HG02642 (cell line): Measurements from ENCODE around the gene LILRB2.
"Not testable (repeated sequence)": the region's sequence is repeated elsewhere in the genome, so short reads cannot be mapped to it uniquely, and the experiment has no call there.

Experiments used
- ATAC-seq: cut with Tn5 transposase; IDR thresholded peaks from one replicate; pipeline ENCODE4 v1.9.1; 2021; ENCODE audit warnings: mild to moderate bottlenecking; ENCODE audit not compliant: unreplicated experiment, poor library complexity

Gene LILRB2

DNA sequence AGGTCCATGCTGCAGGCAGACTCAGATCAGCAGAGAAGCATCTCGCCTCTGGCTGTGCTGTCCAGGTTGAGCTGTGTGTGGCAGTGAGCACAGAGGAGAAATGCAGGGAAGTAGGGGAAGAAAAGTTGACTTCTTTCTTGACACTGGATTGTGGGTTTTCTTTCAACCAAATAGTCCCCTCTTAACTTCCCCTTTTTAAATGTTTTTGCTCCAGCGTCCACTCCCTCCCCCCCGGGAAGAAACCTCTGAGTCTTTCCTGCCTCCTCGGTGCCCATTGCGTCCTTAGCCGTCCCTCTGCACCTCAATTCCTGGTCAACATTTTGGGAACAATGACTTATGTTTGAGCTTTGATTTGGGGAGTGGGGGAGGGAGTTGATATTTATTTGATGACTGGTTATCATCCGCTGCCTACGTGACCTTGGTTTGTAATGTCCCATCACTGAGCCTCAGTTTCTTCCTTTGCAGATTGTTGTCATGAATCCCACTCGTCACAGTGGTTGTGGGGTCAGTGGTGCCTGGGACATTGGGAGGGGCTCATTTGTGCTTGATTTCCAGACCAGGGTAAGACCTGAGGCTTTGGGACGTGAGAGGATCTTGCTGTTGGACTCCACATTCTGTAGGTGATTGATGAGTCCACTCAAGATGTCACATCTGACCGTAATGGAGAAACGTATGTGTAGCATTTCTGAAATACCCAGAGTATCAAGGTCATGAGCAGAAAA, at the start of gene LILRB2:
TSS of gene LILRB2 (minus strand) at position 104 of the 722 bp plus-strand sequence. CDS start 614 bp downstream, outside the sequence.
- ATAC-seq, result no peak

DNA sequence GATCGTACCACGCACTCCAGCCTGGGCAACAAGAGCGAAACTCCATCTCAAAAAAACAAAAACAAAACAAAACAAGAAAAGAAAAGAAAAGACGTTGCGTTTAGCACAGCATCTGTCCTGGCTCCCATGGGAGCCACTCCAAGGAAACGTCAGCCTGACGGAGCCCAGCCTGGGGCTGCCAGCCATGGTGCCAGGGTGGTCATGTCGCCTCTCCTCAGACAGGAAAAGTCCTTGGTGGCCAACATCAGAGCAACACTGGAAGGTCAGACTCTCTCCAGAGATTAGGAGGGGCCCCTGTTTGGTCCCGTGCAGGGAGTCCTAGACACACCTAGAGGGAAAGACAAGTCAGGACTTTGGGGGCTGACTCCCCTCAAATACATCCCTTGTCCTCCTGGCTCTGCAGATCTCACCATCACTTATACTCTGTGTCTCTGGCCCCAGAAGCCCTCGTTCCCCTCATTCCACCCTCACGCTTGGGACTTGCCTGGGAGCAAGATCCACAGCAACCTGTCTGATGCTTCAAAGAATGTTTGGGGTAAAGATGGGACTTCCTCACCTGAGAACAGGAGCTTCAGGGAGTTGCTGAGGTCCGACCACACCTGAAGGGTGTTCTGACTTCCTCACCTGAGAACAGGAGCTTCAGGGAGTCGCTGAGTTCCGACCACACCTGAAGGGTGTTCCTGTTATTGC, 48.7 kb upstream of the LILRB2 start:
- ATAC-seq, result no peak

DNA sequence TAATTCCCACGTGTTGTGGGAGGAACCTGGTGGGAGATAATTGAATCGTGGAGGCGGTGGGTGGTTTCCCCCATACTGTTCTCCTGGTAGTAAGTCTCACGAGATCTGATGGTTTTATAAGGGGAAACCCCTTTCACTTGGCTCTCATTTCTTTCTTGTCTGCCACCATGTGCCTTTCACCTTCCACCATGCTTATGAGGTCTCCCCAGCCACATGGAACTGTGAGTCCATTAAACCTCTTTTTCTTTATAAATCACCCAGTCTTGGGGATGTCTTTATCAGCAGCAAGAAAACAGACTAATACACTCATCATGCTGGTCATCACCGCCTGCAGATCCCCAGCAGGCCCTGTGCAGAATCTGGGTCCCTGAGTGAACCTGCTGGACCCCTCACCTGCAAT, 47.9 kb upstream of the LILRB2 start:
- ATAC-seq, result not testable (repeated sequence)

DNA sequence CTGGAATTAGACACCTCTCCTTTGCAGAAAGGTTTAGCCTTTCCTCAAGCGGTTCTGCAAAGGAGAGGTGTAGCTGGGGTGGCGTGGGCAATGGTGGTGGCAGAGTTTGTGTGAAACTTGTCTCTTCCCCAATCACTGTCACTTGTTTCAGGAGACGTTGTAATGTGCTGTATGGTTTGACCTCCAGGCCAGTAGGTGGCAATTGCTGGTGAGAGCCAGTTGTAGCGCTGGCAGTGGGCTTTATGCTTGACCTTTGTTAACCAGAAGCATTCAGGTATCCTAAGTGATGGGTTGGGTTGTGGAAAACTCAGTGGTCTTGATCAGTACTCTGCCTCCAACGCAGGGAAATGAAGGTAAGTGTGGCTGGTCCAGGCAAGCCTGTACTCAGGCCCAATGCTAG, 44.7 kb upstream of the LILRB2 start:
- no peak for ATAC-seq

DNA sequence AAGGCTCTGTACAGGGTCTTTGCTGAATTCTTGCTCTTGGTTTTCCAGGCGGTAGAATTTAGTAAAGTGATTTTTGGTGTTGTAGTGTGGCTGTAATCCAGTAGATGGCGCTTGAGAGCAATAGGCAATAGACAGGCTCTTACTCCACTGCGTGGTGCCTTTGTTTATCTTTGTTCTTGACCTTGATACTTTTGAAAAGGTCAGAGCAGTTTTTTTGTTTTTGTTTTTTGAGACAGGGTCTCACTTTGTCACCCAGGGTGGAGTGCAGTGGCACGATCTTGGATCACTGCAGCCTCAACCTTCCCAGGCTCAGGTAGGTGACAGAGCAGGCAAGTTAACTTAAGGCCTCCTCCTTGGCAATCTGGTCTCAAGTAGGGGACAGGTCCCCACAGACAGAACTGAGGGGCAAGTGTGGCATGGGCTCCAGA, 44.3 kb upstream of the LILRB2 start:
- no peak for ATAC-seq

DNA sequence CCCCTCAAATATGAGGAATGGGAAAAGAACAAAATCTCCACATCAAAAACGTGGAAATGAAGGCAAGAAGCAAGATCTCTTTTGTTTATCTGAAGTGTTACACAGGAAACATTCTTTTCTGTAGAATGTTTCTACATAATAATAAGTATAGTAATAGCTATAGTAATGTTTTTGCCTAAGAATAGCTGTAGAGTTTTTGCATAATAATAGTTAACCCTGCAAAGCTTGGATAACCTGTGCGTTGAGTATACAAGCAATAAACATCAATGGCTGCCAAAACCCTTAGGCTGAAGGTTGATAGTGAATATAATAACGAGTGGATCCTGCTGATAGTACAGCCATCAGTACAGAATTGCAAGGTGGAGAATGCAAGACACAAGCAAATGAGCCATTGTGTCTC, 43.2 kb upstream of the LILRB2 start:
- ATAC-seq, result no peak

DNA sequence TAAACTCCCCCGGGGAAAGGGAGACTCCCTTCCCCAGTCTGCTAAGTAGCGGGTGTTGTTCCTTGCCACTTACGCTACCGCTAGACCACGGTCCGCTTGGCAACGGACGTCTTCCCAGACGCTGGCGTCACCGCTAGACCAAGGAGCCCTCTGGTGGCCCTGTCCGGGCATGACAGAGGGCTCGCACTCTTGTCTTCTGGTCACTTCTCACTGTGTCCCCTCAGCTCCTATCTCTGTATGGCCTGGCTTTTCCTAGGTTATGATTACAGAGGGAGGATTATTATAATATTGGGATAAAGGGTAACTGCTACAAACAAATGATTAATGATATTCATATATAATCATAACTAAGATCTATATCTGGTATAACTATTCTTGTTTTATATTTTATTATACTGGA, 42.0 kb upstream of the LILRB2 start:
- ATAC-seq, result not testable (repeated sequence)

DNA sequence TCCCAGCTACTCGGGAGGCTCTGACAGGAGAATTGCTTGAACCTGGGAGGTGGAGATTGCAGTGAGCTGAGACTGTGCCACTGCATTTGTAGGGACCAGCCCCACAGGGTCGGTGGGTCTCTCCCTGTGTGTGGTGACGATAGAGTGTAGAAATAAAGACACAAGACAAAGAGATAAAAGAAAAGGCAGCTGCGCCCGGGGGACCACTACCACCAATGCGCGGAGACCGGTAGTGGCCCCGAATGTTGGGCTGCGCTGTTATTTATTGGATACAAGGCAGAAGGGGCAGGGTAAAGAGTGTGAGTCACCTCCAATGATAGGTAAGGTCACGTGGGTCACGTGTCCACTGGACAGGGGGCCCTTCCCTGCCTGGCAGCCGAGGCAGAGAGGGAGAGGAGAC, 41.4 kb upstream of the LILRB2 start:
- ATAC-seq, result not testable (repeated sequence)

DNA sequence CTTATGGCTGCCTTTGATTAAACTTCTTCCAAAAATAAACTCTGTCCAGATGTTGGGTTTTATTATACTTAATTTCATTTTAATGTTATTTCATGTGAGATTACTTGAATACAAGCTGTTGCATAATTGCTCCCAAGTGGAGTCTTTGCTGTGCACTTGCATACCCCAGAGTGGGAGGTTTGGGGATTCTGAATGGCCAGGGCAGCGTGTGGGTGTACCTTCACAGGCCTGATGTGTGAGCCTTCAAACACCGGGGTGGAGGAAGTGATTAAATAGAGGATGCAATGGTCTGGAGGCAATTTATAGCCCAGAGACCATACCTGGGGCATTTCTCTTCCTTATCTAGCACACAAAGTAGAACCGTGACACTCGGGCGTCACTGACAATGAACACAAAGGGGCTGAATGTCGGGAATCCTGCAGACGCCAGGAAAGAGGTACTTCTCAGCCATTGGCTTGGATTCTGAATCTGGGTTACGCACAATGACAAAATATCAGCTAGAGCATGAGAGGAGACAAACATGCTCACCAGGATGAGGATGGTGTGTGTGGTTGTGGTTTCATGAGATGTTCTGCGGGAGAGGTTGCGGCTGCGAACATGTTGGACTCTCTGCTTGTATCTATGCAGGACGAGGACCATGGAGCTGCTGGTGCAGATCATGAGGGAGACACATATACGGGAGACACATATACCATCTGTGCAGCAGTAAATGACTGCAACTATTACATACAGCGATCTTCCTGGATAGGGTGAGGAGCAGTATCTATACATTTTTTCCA, 39.2 kb upstream of the LILRB2 start:
- ATAC-seq, result no peak

DNA sequence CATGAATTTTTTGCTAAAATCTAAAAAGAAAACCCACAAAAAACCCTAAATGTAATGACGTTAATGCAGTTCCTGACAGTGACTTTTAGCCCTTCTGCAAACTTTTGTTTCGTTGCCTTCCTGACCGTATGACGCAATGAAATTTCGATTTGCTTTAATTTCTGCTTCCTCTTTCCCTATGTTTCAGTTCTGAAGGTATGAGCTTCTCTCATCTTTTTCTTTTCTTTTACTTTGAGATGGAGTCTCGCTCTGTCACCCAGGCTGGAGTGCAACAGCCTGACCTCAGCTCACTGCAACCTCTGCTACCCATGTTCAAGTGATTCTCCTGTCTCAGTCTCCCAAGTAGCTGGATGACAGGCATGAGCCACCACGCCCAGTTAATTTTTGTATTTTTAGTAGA, 38.1 kb upstream of the LILRB2 start:
- no peak for ATAC-seq

DNA sequence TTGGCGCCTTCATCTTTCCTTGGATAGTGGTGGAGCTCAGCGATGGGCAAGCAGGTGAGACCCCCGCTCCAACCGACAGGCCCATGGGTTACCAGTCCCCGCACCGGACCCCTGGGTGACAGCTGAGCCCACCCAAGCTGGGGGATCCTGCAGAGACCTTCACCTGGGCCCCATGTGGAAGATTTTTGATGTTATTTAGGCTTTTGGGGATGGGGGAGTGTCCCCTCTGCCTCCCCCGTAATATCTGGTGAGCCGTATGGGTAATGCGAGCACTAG, 37.0 kb upstream of the LILRB2 start:
- ATAC-seq, result no peak

DNA sequence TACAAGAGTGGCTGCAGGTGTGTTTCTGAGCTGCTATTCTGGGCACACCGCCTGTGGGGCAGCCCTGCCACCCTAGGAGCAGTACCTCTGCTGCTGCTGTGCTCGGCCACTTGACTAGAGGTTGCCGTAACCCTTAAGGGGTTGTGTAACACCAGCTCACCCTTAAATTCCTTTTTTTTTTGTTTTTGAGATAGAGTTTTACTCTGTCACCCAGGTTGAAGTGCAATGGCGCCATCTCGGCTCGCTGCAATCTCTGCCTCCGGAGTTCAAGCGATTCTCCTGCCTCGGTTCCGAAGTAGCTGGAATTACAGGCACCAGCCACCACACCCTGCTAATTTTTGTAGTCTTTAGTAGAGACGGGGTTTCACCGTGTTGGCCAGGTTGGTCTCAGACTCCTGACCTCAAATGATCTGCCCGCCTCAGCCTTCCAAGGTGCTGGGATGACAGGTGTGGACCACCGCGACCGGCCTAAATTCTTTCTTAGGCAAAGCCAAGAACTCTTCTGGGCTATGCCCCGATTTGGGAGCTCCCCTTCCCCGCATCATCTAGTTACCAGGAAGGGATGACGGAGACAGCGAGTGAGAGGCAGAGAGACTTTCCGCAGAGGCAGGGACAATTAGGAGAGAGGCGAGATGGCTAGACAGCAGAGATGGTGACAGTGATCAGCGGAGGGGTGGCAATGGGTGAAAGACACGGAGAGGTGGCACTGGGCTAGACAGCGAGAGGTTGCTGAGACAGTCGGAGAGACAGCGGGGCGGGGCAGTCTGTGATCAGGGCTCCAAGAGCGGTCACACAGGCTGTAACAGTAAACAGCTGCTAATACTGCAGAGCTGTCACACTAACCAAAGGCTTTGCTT, 36.4 kb upstream of the LILRB2 start:
- no peak for ATAC-seq

DNA sequence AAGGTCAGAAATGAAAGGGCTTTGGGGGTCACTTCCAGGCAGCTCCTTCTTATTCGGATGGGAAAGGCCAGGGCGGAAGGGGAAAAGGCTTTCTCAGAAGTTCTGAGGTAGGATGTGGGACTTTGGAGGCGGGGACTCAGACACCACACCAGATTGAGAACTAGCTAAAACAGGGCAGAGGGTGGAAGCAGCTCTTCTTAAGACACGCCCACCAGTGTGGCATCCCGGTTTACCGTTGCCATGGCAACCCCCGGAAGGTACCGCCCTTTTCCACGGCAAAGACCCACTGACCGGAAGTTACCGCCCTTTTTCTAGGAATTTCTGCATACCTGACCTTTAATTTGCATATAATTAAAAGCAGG, 35.8 kb upstream of the LILRB2 start:
- no peak for ATAC-seq

DNA sequence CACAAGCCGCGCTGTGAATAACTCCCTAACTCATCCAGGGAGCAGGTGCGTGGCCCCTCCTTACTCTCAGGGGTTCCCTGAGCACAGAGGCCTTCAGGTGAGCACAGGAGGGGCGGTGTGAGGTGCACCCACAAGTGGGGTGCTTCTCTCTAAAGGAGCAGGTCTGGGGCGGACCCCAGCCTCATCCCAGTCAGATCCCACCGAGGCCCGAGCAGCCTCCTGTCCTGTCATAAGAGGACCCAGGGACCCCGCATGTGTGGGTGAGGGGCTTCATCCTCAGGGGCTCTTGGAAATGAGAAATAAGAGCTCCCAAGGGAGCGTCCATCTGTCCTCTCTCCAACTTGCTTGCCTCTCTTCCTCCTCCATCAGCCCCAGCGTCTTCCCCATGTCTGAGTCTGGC, 35.0 kb upstream of the LILRB2 start:
- ATAC-seq, result no peak

DNA sequence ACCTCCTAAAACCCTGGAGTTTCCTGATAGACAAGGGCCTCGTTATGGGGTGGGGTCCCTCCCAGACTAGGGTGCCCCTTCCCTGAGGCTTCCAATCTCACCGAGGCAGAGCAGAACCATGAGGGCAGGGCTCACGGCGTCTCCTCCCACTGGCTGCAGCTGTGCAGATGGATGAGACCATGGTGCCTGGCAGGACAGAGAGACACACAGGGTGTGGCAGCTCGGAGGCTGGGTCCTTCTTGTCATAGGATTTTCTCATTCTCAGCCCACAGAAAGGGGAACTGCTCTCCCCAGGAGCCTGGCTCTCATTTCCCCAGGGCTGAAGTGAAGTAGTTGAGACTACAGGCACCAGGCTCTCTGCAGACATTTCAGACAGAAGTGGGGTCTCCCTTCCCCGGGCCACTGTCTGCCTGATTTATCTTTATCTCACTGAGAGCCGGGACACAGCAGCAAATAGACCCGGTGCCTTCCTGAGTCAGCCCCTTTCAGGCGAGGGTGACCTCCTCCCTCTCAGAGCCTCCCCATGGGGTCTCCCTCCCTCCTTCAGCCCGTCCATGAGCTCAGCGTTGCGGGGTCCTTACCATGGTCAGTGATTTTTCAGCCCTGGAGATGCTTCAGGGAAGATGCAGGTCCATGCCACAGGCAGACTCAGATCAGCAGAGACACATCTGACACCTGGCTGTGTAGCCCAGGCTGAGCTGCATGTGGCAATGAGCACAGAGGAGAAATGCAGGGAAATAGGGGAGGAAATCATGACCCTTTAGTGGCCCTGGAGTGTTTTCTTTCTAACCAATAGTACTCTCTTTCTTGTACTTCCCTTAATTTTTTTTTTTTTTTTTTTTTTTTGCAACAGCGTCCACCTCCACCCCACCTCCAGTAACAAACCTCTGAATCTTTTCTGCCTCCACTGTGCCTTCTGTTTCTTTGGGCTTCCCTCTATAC, 31.8 kb upstream of the LILRB2 start, which contains the start of gene LILRA5:
TSS of gene LILRA5 (minus strand) at position 731 of the 942 bp plus-strand sequence. CDS start at position 584, 147 bp downstream.
- no peak for ATAC-seq

DNA sequence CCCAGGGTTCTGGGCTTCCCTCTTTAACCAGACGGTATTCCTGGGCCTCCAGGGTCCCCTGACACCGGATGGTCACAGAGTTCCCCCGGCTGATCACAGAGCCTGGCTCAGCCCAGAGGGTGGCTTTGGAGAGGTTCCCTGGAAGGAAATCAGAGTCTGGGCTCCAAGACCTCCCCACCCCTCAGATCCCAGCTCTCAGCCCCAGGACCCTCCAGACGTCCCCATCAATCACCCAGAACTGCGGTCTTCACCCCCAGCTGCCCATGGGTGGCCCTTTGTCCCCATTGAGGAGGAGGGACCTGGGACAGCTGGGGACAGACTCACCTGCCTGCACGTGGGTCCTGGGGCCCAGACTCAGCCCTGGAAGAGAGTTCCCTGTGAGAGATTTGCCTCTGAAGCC, 31.1 kb upstream of the LILRB2 start:
- ATAC-seq, result no peak

DNA sequence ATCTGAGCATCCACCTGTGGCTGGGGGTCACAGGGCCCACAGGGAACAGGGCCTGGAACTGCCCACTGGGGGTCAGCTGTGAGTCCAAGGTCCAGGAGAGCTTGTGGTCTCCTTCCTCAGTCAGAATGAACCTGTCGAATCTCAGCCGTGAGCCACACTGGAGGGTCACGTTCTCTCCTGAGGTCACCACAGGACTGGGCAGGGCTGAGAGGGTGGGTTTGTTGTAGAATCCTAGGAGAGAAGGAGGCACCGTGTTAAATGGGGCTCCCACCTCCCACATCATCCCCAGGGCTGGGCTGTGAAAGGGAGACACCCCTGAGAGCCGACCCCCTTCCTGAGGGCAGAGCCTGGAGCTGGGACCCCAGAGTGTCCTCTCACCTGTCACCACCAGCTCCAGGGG, 30.6 kb upstream of the LILRB2 start:
- no peak for ATAC-seq

DNA sequence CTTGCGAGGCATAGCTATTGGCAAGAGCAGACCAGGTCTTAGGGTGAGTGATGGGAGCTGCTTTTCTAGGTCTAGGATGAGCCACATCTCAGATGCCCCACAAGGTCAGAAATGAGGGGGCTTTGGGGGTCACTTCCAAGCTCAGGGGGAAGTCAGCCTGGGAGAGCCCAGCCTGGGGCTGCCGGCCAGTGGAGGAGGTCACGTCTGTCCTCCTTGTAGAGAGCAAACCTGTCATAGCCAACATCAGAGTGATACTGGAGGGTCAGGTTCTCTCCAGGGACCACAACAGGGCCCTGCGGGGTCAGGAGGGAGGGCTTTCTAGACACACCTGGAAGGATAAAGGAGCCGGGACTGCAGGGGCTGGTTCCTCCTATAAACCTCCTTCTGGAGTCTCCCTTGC, 29.6 kb upstream of the LILRB2 start:
- ATAC-seq, result no peak

DNA sequence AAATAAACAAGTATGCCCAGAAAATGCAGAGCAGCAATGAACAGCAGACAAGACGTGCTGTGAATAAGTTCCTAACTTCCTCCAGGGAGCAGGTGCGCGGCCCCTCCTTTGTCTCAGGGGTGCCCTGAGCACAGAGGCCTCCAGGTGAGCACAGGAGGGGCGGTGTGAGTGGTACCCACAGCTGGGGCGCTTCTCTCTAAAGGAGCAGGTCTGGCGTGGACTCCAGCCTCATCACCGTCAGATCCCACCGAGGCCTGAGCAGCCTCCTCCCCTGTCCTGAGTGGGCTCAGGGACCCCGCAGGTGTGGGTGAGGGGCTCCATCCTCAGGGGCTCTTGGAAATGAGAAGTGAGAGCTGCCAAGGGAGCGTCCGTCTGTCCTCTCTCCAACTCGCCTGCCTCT, 28.9 kb upstream of the LILRB2 start:
- no peak for ATAC-seq
